Right renal pelvis (tissue), 4 donors: ENCODE results near the gene ASAP3. TPM values are rescaled to one million over a fixed set of nuclear protein-coding genes. Genes with fewer than 3 reads are reported as not detected.
A peak's percentile ranks its signal among the peaks of the same experiment; 100 is the strongest.

Source experiments
- DNase-seq, 4 donors: peaks; one replicate each; pipeline ENCODE4 v3.0.0-alpha.2; 2013; ENCODE audit warnings: low read depth in 4 of 4, low spot score in 3 of 4, missing footprints in 1 of 4
- polyA plus RNA-seq, 4 donors: library from polyadenylated mRNA; unstranded; fragments of 120-200 nt; gene quantifications; one replicate each; pipeline ENCODE4 v1.2.1, GENCODE V29; 2013; ENCODE audit not compliant: insufficient read length in 4 of 4

The ASAP3 gene
- 10 to 100 TPM; 32.0 to 35.9 (median 33.4) TPM for polyA plus RNA-seq

- peak in 1 of 4 donors; percentile 9 for DNase-seq
Observed at GRCh38 chr1:23483321-23484252, at the start of gene ASAP3. Gene ASAP3 (minus strand): TSS chr1:23484179. CDS start chr1:23484133, 46 bp downstream.

GRCh38 chr1:23533246-23534023 lies 49.5 kb upstream of the ASAP3 start:
- DNase-seq, result no peak

- no peak for DNase-seq
Observed at GRCh38 chr1:23531562-23532094, 47.6 kb upstream of the ASAP3 start.

GRCh38 chr1:23530747-23531561 lies 47.0 kb upstream of the ASAP3 start, which contains the start of gene E2F2:
Gene E2F2 (minus strand): TSS chr1:23531233. CDS start chr1:23530793, 440 bp downstream.
- DNase-seq, result peak in 2 of 4 donors; percentile 60 to 75

- no peak for DNase-seq
Observed at GRCh38 chr1:23530087-23530746, 46.2 kb upstream of the ASAP3 start.

GRCh38 chr1:23529146-23530086 lies 45.4 kb upstream of the ASAP3 start:
- no peak for DNase-seq

GRCh38 chr1:23528250-23528978 lies 44.4 kb upstream of the ASAP3 start:
- no peak for DNase-seq

- DNase-seq, result no peak
Observed at GRCh38 chr1:23527900-23528249, 43.9 kb upstream of the ASAP3 start.

- no peak for DNase-seq
Observed at GRCh38 chr1:23527366-23527765, 43.4 kb upstream of the ASAP3 start.

- no peak for DNase-seq
Observed at GRCh38 chr1:23526329-23527041, 42.5 kb upstream of the ASAP3 start.

- no peak for DNase-seq
Observed at GRCh38 chr1:23525558-23526250, 41.7 kb upstream of the ASAP3 start.

GRCh38 chr1:23524716-23525401 lies 40.9 kb upstream of the ASAP3 start:
- no peak for DNase-seq

- no peak for DNase-seq
Observed at GRCh38 chr1:23524163-23524562, 40.2 kb upstream of the ASAP3 start.

- no peak for DNase-seq
Observed at GRCh38 chr1:23522244-23522982, 38.4 kb upstream of the ASAP3 start.

- no peak for DNase-seq
Observed at GRCh38 chr1:23521588-23521987, 37.6 kb upstream of the ASAP3 start.
